Fibroblast of pulmonary artery (primary cell): ENCODE data around the gene SMG9.
"Not testable (repeated sequence)": the region's sequence is repeated elsewhere in the genome, so short reads cannot be mapped to it uniquely, and the experiment has no call there.

Source experiments
- DNase-seq: peaks from one replicate; pipeline ENCODE4 v3.0.0-alpha.2; 2010; ENCODE audit warnings: low read depth
- H3K4me3 ChIP-seq: replicated peaks from 2 replicates; pipeline ENCODE4 v1.5.1; 2011; ENCODE audit warnings: low read depth, mild to moderate bottlenecking, control low read depth, low read length, moderate library complexity
- CTCF ChIP-seq: IDR thresholded peaks from 2 replicates; pipeline ENCODE4 v1.5.1; 2011; ENCODE audit warnings: mild to moderate bottlenecking, control low read depth, low read length, inconsistent platforms; ENCODE audit errors: missing control alignments

Gene SMG9

DNA sequence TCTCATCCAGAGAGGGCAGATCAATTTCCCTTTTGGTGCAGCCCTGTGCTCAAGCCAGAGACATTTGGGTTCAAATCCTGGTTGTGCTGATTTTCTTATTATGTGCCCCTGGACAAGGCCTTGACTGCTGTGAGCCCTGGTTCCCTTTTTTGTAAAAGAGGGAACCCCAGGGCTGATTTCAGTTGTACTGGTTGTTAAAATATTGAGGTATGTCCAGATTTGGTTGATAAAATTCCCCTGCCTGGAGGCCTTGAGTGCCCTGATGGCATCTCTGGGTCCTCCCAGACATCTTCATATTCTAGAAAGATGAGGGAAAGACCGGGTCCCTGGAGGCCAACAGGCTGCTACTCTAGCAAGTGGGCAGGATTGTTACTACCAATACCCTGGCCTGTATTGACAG is 70.4 kb downstream of the SMG9 start:
- H3K4me3 ChIP-seq = no peak overlapping the region
- DNase-seq = no peak
- TF ChIP-seq CTCF = no peak

DNA sequence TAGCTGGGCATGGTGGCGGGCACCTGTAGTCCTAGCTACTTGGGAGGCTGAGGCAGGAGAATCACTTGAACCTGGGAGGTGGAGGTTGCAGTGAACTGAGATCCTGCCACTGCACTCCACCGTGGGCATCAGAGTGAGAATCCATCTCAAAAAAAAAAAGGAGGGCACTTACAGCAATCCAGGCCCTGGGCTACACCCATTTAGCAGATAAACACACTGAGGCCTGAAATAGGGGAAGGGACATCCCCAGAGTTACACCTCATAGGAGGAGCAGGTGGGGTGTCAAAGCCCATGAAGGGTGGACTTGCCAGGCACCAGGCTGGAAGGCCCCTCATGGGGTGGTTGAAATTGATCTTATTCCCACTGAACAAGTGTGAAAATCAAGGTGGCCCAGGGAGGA is 70.9 kb downstream of the SMG9 start:
- TF ChIP-seq CTCF = no peak
- no peak overlapping the region for H3K4me3 ChIP-seq
- no peak for DNase-seq

- DNase-seq = no peak
- no peak for TF ChIP-seq CTCF
- H3K4me3 ChIP-seq = no peak overlapping the region
These were observed 71.7 kb downstream of the SMG9 start for GRCh38 chr19:43682824-43683661.

GRCh38 chr19:43682269-43682668 is 72.5 kb downstream of the SMG9 start:
- not testable (repeated sequence) for H3K4me3 ChIP-seq, DNase-seq

DNA sequence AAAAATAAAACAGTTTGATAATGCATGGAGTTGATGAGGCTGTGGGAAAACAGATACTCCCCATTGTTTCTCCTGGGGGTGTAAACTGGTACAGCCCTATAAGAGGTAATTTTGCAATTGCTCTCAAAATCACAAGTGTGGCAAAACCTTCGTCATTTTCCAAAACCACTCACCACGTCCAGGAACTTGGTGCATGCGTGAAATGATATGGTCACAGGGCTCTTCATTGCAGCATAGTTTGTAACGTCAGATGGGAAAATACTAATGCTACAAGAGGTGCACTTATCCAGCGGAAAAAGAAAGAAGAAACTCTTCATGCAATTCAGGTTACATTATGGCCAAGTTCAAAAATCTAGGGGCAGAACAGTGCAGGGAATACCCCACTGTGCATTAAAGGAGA is 72.9 kb downstream of the SMG9 start:
- no peak for TF ChIP-seq CTCF
- no peak for DNase-seq
- H3K4me3 ChIP-seq = no peak overlapping the region

GRCh38 chr19:43678512-43679261 is 76.1 kb downstream of the SMG9 start:
- no peak overlapping the region for H3K4me3 ChIP-seq
- TF ChIP-seq CTCF = no peak
- no peak for DNase-seq
